ENCODE results near the gene KATNB1.

GRCh38 chr16:57704905-57705852, 30.4 kb upstream of the KATNB1 start:
- TF ChIP-seq CTCF (IDR thresholded peaks at IDR 0.05) (no peak), POLR2A (IDR thresholded peaks at IDR 0.05) (no peak)

All from lower leg skin (tissue), 3 donors.